ENCODE results near the gene GGTA1. TPM values are rescaled to one million over a fixed set of nuclear protein-coding genes. Genes with fewer than 3 reads are reported as not detected.
"Not testable (repeated sequence)": the region's sequence is repeated elsewhere in the genome, so short reads cannot be mapped to it uniquely, and the experiment has no call there.

GGTA1 gene
- total and polyA plus RNA-seq, 2 experiments from 2014 or later = 0.16 TPM; not detected in 1

DNA sequence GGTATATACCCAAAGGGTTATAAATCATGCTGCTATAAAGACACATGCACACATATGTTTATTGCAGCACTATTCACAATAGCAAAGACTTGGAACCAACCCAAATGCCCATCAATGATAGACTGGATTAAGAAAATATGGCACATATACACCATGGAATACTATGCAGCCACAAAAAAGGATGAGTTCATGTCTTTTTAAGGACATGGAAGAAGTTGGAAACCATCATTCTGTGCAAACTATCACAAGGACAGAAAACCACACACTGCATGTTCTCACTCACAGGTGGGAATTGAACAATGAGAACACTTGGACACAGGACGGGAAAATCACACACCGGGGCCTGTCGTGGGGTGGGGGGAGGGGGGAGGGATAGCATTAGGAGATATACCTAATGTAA, 62.6 kb downstream of the GGTA1 start:
- H3K4me3 ChIP-seq; H3K36me3 ChIP-seq (ENCODE audit: insufficient read depth); DNase-seq (ENCODE audit: low spot score); H3K79me2 ChIP-seq (replicated peaks; ENCODE audit: insufficient read depth); H3F3A ChIP-seq (replicated peaks; ENCODE audit: low read depth); H3K9me2 ChIP-seq (ENCODE audit: insufficient read depth); H3K4me1 ChIP-seq (ENCODE audit: insufficient read depth); H3K4me3 Mint-ChIP-seq; H2AFZ ChIP-seq; H3K27me3 ChIP-seq (ENCODE audit: insufficient read depth); H3K4me2 ChIP-seq; H3K36me3 Mint-ChIP-seq (ENCODE audit: low read depth); H3K27me3 Mint-ChIP-seq (ENCODE audit: insufficient read depth, low read depth, poor library complexity); H3K27ac ChIP-seq (ENCODE audit: low read depth); H4K20me1 ChIP-seq (replicated peaks; ENCODE audit: insufficient read depth); H3K4me1 Mint-ChIP-seq; H3K27ac Mint-ChIP-seq; H3K9me3 Mint-ChIP-seq; ATAC-seq: not testable (repeated sequence)

DNA sequence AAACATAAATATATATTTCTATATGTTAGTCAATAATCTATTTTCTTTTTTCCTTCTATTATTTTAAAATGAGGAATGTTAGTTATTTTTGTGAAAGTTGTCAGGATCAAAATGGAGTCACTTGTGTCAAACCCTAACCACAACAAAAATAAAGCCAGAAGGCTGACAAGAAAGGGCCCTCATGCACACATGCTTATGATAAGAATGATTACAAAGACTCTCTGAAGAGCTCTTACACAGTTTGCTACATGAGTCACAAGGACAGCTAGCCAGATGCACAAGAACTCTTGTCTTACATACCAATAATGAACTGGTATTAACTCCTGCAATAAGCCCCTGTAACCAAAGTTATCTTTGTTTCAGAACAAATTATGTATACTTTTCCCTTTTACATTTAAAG, 64.7 kb downstream of the GGTA1 start:
- H3K4me1 Mint-ChIP-seq = no peaks in the 10 kb centered on the region
- no peak overlapping the region for H3K27ac ChIP-seq (ENCODE audit: low read depth)
- no peak overlapping the region for H3K4me2 ChIP-seq
- no peaks in the 10 kb centered on the region for H3K9me2 ChIP-seq (ENCODE audit: insufficient read depth)
- H3K4me3 ChIP-seq = no peak overlapping the region
- H3K4me3 Mint-ChIP-seq = no peak overlapping the region
- H2AFZ ChIP-seq = no peak overlapping the region
- no peaks in the 10 kb centered on the region for H3K9me3 Mint-ChIP-seq
- H3K4me1 ChIP-seq (ENCODE audit: insufficient read depth) = peaks cover 4% of the 10 kb centered on the region; the same call in 1 of the 2 replicates
- H3K79me2 ChIP-seq (replicated peaks; ENCODE audit: insufficient read depth) = no peaks in the 10 kb centered on the region
- ATAC-seq (no peak), DNase-seq (ENCODE audit: low spot score) (no peak)
- no peaks in the 10 kb centered on the region for H3K36me3 ChIP-seq (ENCODE audit: insufficient read depth)
- no peaks in the 10 kb centered on the region for H3K27me3 Mint-ChIP-seq (ENCODE audit: insufficient read depth, low read depth, poor library complexity)
- H3K36me3 Mint-ChIP-seq (ENCODE audit: low read depth) = no peaks in the 10 kb centered on the region
- H3K27ac Mint-ChIP-seq = no peak overlapping the region
- no peaks in the 10 kb centered on the region for H3F3A ChIP-seq (replicated peaks; ENCODE audit: low read depth)
- no peaks in the 10 kb centered on the region for H4K20me1 ChIP-seq (replicated peaks; ENCODE audit: insufficient read depth)
- no peaks in the 10 kb centered on the region for H3K27me3 ChIP-seq (ENCODE audit: insufficient read depth)
- TF ChIP-seq, protein P1, sequence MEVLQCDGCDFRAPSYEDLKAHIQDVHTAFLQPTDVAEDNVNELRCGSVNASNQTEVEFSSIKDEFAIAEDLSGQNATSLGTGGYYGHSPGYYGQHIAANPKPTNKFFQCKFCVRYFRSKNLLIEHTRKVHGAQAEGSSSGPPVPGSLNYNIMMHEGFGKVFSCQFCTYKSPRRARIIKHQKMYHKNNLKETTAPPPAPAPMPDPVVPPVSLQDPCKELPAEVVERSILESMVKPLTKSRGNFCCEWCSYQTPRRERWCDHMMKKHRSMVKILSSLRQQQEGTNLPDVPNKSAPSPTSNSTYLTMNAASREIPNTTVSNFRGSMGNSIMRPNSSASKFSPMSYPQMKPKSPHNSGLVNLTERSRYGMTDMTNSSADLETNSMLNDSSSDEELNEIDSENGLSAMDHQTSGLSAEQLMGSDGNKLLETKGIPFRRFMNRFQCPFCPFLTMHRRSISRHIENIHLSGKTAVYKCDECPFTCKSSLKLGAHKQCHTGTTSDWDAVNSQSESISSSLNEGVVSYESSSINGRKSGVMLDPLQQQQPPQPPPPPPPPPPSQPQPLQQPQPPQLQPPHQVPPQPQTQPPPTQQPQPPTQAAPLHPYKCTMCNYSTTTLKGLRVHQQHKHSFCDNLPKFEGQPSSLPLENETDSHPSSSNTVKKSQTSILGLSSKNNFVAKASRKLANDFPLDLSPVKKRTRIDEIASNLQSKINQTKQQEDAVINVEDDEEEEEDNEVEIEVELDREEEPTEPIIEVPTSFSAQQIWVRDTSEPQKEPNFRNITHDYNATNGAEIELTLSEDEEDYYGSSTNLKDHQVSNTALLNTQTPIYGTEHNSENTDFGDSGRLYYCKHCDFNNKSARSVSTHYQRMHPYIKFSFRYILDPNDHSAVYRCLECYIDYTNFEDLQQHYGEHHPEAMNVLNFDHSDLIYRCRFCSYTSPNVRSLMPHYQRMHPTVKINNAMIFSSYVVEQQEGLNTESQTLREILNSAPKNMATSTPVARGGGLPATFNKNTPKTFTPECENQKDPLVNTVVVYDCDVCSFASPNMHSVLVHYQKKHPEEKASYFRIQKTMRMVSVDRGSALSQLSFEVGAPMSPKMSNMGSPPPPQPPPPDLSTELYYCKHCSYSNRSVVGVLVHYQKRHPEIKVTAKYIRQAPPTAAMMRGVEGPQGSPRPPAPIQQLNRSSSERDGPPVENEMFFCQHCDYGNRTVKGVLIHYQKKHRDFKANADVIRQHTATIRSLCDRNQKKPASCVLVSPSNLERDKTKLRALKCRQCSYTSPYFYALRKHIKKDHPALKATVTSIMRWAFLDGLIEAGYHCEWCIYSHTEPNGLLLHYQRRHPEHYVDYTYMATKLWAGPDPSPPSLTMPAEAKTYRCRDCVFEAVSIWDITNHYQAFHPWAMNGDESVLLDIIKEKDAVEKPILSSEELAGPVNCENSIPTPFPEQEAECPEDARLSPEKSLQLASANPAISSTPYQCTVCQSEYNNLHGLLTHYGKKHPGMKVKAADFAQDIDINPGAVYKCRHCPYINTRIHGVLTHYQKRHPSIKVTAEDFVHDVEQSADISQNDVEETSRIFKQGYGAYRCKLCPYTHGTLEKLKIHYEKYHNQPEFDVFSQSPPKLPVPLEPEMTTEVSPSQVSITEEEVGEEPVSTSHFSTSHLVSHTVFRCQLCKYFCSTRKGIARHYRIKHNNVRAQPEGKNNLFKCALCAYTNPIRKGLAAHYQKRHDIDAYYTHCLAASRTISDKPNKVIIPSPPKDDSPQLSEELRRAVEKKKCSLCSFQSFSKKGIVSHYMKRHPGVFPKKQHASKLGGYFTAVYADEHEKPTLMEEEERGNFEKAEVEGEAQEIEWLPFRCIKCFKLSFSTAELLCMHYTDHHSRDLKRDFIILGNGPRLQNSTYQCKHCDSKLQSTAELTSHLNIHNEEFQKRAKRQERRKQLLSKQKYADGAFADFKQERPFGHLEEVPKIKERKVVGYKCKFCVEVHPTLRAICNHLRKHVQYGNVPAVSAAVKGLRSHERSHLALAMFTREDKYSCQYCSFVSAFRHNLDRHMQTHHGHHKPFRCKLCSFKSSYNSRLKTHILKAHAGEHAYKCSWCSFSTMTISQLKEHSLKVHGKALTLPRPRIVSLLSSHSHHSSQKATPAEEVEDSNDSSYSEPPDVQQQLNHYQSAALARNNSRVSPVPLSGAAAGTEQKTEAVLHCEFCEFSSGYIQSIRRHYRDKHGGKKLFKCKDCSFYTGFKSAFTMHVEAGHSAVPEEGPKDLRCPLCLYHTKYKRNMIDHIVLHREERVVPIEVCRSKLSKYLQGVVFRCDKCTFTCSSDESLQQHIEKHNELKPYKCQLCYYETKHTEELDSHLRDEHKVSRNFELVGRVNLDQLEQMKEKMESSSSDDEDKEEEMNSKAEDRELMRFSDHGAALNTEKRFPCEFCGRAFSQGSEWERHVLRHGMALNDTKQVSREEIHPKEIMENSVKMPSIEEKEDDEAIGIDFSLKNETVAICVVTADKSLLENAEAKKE (CRISPR knock-in tag; IDR thresholded peaks at IDR 0.05) = no peak
- TF ChIP-seq, protein P2, sequence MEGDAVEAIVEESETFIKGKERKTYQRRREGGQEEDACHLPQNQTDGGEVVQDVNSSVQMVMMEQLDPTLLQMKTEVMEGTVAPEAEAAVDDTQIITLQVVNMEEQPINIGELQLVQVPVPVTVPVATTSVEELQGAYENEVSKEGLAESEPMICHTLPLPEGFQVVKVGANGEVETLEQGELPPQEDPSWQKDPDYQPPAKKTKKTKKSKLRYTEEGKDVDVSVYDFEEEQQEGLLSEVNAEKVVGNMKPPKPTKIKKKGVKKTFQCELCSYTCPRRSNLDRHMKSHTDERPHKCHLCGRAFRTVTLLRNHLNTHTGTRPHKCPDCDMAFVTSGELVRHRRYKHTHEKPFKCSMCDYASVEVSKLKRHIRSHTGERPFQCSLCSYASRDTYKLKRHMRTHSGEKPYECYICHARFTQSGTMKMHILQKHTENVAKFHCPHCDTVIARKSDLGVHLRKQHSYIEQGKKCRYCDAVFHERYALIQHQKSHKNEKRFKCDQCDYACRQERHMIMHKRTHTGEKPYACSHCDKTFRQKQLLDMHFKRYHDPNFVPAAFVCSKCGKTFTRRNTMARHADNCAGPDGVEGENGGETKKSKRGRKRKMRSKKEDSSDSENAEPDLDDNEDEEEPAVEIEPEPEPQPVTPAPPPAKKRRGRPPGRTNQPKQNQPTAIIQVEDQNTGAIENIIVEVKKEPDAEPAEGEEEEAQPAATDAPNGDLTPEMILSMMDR (conservative IDR thresholded peaks at IDR 0.05; ENCODE audit: low read depth in 2 of 2) = no peak
- no peak for TF ChIP-seq ZNF114 (CRISPR knock-in tag; IDR thresholded peaks at IDR 0.05)
- no peak for TF ChIP-seq POLR2AphosphoS5 (IDR thresholded peaks at IDR 0.05; ENCODE audit: low read depth)
- TF ChIP-seq, protein P3, sequence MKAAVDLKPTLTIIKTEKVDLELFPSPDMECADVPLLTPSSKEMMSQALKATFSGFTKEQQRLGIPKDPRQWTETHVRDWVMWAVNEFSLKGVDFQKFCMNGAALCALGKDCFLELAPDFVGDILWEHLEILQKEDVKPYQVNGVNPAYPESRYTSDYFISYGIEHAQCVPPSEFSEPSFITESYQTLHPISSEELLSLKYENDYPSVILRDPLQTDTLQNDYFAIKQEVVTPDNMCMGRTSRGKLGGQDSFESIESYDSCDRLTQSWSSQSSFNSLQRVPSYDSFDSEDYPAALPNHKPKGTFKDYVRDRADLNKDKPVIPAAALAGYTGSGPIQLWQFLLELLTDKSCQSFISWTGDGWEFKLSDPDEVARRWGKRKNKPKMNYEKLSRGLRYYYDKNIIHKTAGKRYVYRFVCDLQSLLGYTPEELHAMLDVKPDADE (IDR thresholded peaks at IDR 0.05) = no peak
- no peak for TF ChIP-seq EZH2phosphoT487 (IDR thresholded peaks at IDR 0.05; ENCODE audit: unreplicated experiment)
- no peak for TF ChIP-seq NANOG (IDR thresholded peaks at IDR 0.05; ENCODE audit: borderline replicate concordance)
- TF ChIP-seq, protein P4, sequence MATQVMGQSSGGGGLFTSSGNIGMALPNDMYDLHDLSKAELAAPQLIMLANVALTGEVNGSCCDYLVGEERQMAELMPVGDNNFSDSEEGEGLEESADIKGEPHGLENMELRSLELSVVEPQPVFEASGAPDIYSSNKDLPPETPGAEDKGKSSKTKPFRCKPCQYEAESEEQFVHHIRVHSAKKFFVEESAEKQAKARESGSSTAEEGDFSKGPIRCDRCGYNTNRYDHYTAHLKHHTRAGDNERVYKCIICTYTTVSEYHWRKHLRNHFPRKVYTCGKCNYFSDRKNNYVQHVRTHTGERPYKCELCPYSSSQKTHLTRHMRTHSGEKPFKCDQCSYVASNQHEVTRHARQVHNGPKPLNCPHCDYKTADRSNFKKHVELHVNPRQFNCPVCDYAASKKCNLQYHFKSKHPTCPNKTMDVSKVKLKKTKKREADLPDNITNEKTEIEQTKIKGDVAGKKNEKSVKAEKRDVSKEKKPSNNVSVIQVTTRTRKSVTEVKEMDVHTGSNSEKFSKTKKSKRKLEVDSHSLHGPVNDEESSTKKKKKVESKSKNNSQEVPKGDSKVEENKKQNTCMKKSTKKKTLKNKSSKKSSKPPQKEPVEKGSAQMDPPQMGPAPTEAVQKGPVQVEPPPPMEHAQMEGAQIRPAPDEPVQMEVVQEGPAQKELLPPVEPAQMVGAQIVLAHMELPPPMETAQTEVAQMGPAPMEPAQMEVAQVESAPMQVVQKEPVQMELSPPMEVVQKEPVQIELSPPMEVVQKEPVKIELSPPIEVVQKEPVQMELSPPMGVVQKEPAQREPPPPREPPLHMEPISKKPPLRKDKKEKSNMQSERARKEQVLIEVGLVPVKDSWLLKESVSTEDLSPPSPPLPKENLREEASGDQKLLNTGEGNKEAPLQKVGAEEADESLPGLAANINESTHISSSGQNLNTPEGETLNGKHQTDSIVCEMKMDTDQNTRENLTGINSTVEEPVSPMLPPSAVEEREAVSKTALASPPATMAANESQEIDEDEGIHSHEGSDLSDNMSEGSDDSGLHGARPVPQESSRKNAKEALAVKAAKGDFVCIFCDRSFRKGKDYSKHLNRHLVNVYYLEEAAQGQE (IDR thresholded peaks at IDR 0.05; ENCODE audit: unreplicated experiment) = no peak
- no peak for TF ChIP-seq STAT1 (IDR thresholded peaks at IDR 0.05; ENCODE audit: unreplicated experiment)
- TF ChIP-seq ZNF331 (CRISPR knock-in tag; IDR thresholded peaks at IDR 0.05; ENCODE audit: low read depth) = no peak
- no peak for TF ChIP-seq JUNB (IDR thresholded peaks at IDR 0.05; ENCODE audit: unreplicated experiment)

All from GM23338 (cell line).